NK-92 (cell line): Measurements from ENCODE around the gene EFCAB7.

Experiments used
- DNase-seq: peaks from one replicate; lab custom pipeline; 2025; ENCODE audit not compliant: unreplicated experiment; lab: John Stamatoyannopoulos, UW

Gene EFCAB7

GRCh38 chr1:63522891-63523728, at the start of gene EFCAB7, which contains the start of gene ITGB3BP:
TSS of gene EFCAB7 (plus strand) at chr1:63523525. CDS start at chr1:63525573, 2,048 bp downstream.
TSS of gene ITGB3BP (minus strand) at chr1:63523225. CDS start at chr1:63523133, 92 bp downstream.
- no peak for DNase-seq

- no peak for DNase-seq
Observed at GRCh38 chr1:63475761-63476160, 47.6 kb upstream of the EFCAB7 start.

GRCh38 chr1:63480057-63480456, 43.3 kb upstream of the EFCAB7 start:
- DNase-seq, result no peak

DNA sequence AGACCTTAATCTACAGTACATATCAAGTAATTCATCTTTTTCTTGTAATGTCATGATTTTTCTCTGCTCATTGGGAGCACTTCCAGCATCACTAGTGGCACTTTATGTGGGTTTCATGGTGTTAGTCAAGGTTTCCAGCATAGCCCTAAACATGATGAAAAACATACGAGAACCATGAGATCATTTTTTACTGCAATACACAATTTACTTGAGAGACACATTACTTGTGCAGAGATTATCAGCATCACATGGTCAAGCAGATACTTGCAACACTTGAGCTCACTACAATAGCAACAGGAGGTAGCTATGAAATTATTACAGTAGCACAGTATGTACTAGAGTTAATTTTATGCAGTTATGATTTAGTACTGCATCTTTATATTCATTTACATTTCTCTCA, 36.7 kb upstream of the EFCAB7 start:
- no peak for DNase-seq

- DNase-seq, result no peak
Observed at GRCh38 chr1:63487336-63488065, 35.8 kb upstream of the EFCAB7 start.

- no peak for DNase-seq
Observed at GRCh38 chr1:63497577-63497976, 25.7 kb upstream of the EFCAB7 start.

DNA sequence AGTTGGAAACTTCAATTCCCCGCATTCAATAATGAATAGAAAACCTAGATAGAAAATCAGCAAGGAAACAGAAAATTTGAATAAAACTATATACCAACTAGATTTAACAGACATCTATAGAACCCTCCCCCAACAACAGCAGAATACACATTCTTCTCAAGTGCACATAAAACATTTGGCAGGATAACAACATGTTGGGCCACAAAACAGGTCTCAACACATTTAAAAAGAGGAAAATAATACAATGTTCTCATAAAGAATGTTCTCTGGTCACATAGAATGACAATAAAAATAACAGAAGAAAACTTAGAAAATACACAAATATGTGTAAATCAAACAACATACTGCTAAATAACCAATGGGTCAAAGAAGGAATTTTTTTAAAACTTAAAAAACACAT, 25.2 kb upstream of the EFCAB7 start:
- no peak for DNase-seq

DNA sequence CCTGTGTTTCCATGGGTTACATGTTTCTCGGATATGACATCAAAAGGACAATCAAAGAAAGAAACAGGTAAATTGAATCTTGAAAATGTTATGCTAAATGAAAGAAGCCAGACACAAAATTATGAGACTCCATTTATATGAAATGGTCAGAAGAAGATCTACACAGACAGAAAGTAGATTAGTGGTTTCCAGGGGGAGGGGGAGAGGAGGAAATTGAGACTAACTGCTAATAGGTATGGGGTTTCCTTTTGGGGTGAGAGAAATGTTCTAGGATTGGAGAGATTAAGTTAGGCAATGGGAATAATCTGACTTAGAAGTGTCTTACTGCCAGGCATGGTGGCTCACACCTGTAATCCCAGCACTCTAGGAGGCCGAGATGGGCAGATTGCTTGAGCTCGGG, 22.1 kb upstream of the EFCAB7 start:
- DNase-seq, result no peak

GRCh38 chr1:63506782-63507181, 16.5 kb upstream of the EFCAB7 start:
- no peak for DNase-seq

DNA sequence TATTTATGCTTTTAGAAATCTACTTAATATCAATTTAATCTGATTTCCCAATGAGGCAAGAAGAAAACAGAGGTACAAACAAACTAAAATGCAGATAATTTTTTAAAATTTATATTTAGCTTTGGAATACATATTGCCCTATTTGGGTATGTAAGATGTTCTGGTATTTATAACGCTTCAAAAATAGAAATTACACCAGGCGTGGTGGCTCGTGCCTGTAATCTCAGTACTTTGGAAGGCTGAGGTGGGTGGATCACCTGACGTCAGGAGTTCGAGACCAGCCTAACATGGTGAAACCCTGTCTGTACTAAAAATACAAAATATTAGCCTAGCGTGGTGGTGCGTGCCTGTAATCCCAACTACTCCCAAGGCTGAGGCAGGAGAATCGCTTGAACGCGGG, 13.6 kb upstream of the EFCAB7 start:
- no peak for DNase-seq

- DNase-seq, result no peak
Observed at GRCh38 chr1:63512584-63512983, 10.7 kb upstream of the EFCAB7 start.

DNA sequence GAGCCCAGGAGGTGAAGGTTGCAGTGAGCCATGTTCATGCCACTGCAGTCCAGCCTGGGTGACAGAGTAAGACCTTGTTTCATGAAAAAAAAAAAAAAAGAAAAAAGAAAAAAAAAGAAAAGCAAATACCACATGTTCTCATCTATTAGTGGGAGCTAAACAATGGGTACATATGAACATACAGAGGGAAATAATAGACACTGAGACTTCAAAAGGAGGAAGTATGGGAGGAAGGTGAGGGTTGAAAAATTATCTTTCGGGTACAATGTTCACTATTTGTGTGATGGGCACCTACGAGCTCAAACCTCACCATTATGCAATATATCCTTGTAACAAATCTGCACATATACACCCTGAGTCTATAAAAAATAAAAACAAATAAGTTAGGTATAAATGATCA, 6.7 kb upstream of the EFCAB7 start:
- no peak for DNase-seq

DNA sequence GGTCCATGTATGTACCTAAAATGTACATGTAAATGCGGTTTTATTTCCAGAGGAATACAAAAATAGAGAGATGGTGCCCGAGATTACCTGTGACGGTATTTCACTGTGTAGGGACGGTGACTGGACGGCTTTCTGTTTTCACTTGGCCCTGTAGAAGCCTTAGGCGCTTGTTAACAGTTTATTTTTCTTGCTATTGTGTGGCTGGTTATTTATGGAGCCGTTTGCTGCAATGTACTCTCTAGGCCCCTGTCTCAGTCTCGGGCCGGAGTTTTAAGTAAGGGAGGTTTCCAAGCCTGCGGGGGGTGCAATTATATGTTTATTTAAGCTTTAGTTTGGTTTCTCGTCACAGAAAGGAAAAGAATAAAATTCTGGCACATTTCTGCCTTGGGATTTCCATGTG, 413 bp downstream of the EFCAB7 start:
- no peak for DNase-seq

DNA sequence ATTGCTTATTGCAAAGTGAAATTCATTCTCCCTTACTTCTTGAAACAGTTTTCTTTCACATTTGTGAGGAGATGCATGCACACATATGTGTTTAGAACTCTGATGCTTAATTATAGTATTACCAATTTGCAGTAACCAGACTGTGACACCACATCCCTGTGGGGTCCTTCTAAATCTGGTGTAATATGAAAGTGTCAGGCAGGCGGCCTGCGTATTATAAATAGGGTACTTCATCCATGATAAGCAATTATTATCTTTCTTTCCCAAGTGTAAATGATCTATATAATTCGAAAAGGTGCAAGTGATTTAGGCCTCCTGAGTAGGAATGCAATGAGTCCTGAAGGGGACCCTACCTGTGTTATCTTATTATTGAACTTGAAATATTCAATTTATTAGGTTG, 876 bp downstream of the EFCAB7 start:
- DNase-seq, result no peak

GRCh38 chr1:63532727-63533126, 9.4 kb downstream of the EFCAB7 start:
- no peak for DNase-seq

- no peak for DNase-seq
Observed at GRCh38 chr1:63533931-63534330, 10.6 kb downstream of the EFCAB7 start.

- DNase-seq, result no peak
Observed at GRCh38 chr1:63534406-63534805, 11.1 kb downstream of the EFCAB7 start.

DNA sequence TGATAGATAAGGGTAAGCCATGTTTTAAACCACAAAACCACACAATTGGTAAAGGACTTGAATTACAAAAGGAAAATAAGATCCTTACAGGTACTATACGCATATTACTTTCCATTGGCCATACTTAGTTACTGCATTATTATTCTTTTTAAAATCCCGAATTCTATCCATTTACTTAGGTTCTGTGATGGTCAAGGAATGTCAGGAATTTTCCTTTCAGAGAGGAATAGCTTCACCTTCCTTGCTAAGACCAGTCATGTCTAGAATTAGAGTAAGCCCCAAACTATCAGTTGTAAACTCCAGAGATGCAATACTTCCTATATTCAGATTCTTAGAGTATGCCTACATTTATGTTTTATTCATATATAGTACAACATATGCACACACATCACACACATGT, 13.7 kb downstream of the EFCAB7 start:
- no peak for DNase-seq

- DNase-seq, result no peak
Observed at GRCh38 chr1:63537940-63538339, 14.6 kb downstream of the EFCAB7 start.

DNA sequence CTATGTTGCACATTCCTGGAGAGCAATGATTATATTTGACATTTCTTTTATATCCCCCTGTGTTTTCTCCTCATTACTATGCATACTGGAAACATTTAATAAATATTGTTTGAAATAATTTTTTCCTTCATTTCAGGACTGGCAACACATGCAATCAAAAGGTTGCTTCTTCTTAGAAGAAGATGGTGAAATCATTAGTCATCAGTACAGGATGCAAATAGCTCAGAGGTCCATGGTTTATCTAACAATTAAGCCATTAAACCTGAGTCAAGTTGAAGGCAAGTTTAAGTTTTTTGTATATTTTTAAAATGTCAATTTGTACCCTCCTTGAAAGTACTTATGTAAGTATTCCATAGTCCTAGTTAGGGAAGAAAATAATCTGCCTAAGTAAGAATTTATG, 22.5 kb downstream of the EFCAB7 start:
- DNase-seq, result no peak

DNA sequence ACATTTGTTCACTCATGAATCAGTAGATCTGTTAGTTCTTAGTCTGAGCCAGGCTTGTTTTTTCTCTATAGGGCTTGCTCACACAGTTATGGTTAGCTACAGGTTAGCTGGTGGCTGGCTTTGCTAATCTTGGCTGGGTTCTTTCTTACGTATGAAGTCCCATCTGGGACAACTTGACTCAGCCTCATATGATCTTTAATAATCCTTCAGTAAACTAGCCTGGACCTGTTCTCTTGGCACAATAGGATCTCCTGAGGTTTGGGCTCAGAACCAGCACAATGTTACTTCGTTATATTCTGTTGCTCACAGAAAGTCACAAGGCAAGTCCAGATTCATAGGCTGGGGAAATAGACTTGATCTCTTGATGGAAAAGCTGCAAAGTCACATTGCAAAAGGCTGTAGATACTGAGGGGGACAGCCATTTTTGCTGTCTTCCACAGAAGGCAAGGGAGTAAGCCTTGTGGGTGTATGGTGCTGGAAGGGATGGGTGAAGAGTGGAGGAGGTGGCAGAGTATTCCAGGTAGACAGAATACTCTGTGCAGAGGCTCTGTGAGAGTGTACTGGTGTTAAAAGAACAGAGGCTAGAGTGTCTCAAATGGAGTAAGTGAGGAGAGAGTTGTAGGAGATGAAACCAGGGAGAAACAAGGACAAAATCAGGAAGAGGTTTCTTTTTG, 24.4 kb downstream of the EFCAB7 start:
- DNase-seq, result no peak

DNA sequence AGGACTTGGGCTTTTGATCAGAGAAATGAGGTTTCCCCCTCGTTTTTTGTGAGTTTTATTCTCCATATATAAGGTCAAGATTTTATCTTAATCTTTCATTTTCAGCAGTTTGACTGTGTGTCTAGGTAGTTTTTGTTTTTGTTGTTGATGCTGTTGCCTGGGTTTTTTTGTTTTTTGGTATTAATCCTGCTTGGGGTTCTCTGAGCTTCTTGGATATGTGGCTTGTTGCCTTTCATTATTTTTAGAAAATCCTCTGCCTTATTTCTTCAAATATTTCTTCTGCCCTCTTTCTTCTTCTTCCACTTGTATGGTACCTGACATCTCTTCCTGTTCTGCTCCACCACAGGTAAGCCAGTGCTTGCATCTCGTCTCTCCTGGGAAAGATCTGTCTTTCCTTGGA, 25.0 kb downstream of the EFCAB7 start:
- no peak for DNase-seq
